ENCODE measurements around the gene NAT8L.

The NAT8L gene

DNA sequence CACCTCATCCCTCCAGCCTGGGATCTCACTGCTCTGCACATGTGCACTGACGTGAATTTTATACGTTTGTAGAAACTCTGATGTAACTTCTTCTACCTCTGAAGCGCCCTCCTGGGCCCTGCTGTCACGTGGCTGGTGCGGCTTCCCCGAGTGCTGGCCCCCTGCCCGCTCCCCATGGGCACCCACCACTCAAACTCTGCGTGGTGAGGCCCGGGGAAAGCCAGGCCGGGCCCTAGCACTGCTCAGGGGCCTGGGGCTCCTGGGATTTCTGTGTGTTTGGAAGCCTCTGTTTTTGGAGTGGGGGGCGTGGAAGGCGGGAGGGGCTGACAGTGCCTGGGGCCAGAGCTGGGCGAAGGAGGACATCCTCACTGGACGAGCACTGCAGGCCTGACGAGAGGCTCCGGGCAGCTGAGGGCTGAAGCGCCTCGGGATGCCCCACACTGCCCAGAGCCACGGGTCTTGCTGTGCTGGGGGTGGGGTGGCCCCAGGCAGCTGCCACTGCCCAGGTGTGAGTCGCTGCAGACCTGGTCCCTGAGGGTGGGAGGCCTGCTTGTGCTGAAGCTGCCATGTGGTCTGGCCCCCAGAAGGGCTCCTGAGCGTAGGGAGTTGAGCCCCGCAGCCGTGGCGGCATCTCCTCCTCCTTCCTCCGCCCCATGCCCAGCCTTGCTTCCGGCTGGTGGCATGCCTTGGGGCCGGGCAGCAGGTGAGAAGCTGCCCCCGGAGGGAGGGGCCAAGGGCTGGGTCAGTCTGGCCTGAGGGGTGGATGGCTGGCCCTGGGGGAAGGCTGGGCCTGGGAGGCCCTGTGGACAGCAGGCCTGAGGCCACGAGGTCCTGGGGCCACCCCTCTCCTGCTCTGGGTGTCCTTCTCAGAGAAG lies 7.7 kb downstream of the NAT8L start:
- TF ChIP-seq CTCF (IDR thresholded peaks at IDR 0.05) = no peak
- Histone ChIP-seq H3K27ac (no peak overlapping the region), H3K36me3 (no peaks in the 10 kb centered on the region), H3K9me3 (no peaks in the 10 kb centered on the region), H3K4me3 (ENCODE audit: low read depth in 1 of 2, low read length in 1 of 2) (no peak overlapping the region), H3K4me1 (ENCODE audit: control insufficient read depth in 1 of 2, insufficient read depth in 1 of 2, low read depth in 1 of 2, low read length in 1 of 2) (no peaks in the 10 kb centered on the region), H3K27me3 (peaks cover 17% of the 10 kb centered on the region)

GRCh38 chr4:2067446-2068197 lies 8.5 kb downstream of the NAT8L start:
- no peaks in the 10 kb centered on the region for H3K36me3 ChIP-seq
- H3K4me3 ChIP-seq (ENCODE audit: low read depth in 1 of 2, low read length in 1 of 2) = no peak overlapping the region
- H3K27ac ChIP-seq = no peak overlapping the region

GRCh38 chr4:2068198-2068470 lies 9.0 kb downstream of the NAT8L start:
- no peak for TF ChIP-seq CTCF (IDR thresholded peaks at IDR 0.05)
- H3K27me3 ChIP-seq = peaks cover 3% of the 10 kb centered on the region
- no peaks in the 10 kb centered on the region for H3K36me3 ChIP-seq
- no peaks in the 10 kb centered on the region for H3K4me1 ChIP-seq (ENCODE audit: control insufficient read depth in 1 of 2, insufficient read depth in 1 of 2, low read depth in 1 of 2, low read length in 1 of 2)
- H3K4me3 ChIP-seq (ENCODE audit: low read depth in 1 of 2, low read length in 1 of 2) = no peak overlapping the region
- H3K27ac ChIP-seq = no peak overlapping the region
- H3K9me3 ChIP-seq = no peaks in the 10 kb centered on the region

More at GRCh38 chr4:2067446-2068197, 8.5 kb downstream of the NAT8L start:
- no peak for TF ChIP-seq CTCF (IDR thresholded peaks at IDR 0.05)
- Histone ChIP-seq H3K9me3 (no peaks in the 10 kb centered on the region), H3K27me3 (peaks cover 8% of the 10 kb centered on the region), H3K4me1 (ENCODE audit: control insufficient read depth in 1 of 2, insufficient read depth in 1 of 2, low read depth in 1 of 2, low read length in 1 of 2) (no peaks in the 10 kb centered on the region)

DNA sequence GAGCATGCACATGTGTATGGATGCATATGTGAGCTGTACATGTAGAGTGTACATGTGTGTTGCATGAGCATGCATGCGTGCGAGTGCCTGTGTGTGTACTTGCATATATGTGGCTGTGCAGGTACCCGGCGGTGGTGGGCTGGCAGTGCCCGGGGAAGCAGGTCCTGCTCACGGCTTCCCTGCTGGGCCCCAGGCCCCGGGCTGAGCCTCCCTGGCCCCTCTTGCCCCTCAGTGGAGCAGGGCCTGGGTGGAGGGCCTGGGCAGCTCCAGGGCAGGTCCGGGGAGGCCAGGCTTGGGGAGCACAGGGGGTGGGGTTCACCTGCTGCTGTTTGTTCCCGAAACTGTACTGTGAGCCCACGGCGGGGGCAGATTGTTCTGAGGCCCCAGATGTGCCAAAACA lies 9.4 kb downstream of the NAT8L start:
- H3K4me1 ChIP-seq (ENCODE audit: control insufficient read depth in 1 of 2, insufficient read depth in 1 of 2, low read depth in 1 of 2, low read length in 1 of 2) = no peaks in the 10 kb centered on the region
- H3K9me3 ChIP-seq = no peaks in the 10 kb centered on the region
- no peaks in the 10 kb centered on the region for H3K36me3 ChIP-seq
- TF ChIP-seq CTCF (IDR thresholded peaks at IDR 0.05) = no peak
- no peak overlapping the region for H3K27ac ChIP-seq
- H3K4me3 ChIP-seq (ENCODE audit: low read depth in 1 of 2, low read length in 1 of 2) = no peak overlapping the region
- no peaks in the 10 kb centered on the region for H3K27me3 ChIP-seq

GRCh38 chr4:2069161-2069971 lies 10.2 kb downstream of the NAT8L start:
- Histone ChIP-seq H3K27me3 (no peaks in the 10 kb centered on the region), H3K4me1 (ENCODE audit: control insufficient read depth in 1 of 2, insufficient read depth in 1 of 2, low read depth in 1 of 2, low read length in 1 of 2) (no peaks in the 10 kb centered on the region), H3K36me3 (no peaks in the 10 kb centered on the region), H3K9me3 (no peaks in the 10 kb centered on the region), H3K4me3 (ENCODE audit: low read depth in 1 of 2, low read length in 1 of 2) (no peak overlapping the region), H3K27ac (no peak overlapping the region)
- TF ChIP-seq CTCF (IDR thresholded peaks at IDR 0.05) = no peak

All from neutrophil (primary cell).